AG09309 (cell line): Measurements from ENCODE around the gene PKN1.

ENCODE experiments used
- DNase-seq: peaks from one replicate; pipeline ENCODE4 v3.0.0-alpha.2; 2010; ENCODE audit warnings: low read depth
- H3K4me3 ChIP-seq: 2 replicates; pipeline ENCODE4 v1.5.1; 2011; ENCODE audit warnings: mild to moderate bottlenecking, low read depth, low read length, moderate library complexity; ENCODE audit not compliant: control insufficient read depth
- CTCF ChIP-seq: IDR thresholded peaks from 2 replicates; pipeline ENCODE4 v1.5.1; 2011; ENCODE audit warnings: mild to moderate bottlenecking, low read depth, low read length, inconsistent platforms; ENCODE audit not compliant: insufficient read depth, control insufficient read depth; ENCODE audit errors: missing control alignments

The PKN1 gene

DNA sequence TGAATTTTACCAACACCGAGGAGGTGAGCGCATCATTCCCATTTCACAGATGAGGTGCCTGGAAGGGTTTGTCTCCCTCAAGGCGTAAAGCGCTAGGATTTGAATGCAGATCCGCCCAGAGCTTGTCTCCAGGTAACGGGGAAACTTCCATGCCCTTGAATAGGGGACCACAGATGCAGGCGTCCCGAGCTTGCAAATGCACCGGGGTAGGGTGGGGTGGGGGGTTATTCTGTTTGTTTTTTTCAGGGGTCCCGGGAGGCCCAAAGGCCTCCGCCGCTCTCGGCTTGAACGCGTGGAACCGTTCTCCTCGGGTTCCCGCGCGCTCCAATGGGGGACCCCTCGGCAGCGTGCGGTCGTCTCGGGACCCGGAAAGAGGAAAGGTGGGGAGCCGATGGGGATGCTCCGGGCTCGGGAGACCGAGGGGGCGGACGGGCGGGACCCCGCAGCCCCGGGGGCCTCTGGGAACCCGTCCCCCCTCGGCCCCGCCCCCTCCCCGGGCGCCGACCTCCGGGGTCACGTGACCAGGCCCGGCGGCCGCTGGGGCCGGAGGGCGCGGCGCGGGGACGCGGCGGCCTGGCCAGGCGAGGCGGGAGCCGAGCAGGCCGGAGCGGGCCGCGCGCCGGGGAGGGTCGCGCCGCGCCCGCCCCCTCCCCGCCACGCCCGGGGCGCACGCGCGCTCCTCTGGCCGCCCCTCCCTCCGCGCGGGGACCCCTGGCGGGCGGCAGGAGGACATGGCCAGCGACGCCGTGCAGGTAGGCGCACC lies at the start of gene PKN1:
TSS of gene PKN1 (plus strand) at position 516 of the 763 bp plus-strand sequence. CDS start at position 732, 216 bp downstream.
- DNase-seq = no peak
- peak within 1 kb of the TSS; percentile 73 for H3K4me3 ChIP-seq
- TF ChIP-seq CTCF = no peak

GRCh38 chr19:14383661-14384555 lies 49.2 kb upstream of the PKN1 start:
- TF ChIP-seq CTCF = no peak
- H3K4me3 ChIP-seq = peak overlapping the region; percentile 14
- DNase-seq = no peak

- TF ChIP-seq CTCF = no peak
- no peak for DNase-seq
- no peak overlapping the region for H3K4me3 ChIP-seq
Observed at GRCh38 chr19:14385492-14385891, 47.6 kb upstream of the PKN1 start.

GRCh38 chr19:14390548-14390947 lies 42.6 kb upstream of the PKN1 start:
- TF ChIP-seq CTCF = no peak
- no peak overlapping the region for H3K4me3 ChIP-seq
- no peak for DNase-seq

- TF ChIP-seq CTCF = no peak
- no peak for DNase-seq
- no peak overlapping the region for H3K4me3 ChIP-seq
Observed at GRCh38 chr19:14391156-14391821, 41.8 kb upstream of the PKN1 start.

- no peak overlapping the region for H3K4me3 ChIP-seq
- no peak for DNase-seq
- no peak for TF ChIP-seq CTCF
Observed at GRCh38 chr19:14393329-14393728, 39.8 kb upstream of the PKN1 start.
